B cell (primary cell): Measurements from ENCODE around the gene DYNC1I1. TPM values are rescaled to one million over a fixed set of nuclear protein-coding genes. Genes with fewer than 3 reads are reported as not detected.

Experiments used
- ATAC-seq: fragments of 200-7000 bp; cut with Tn5 transposase; one replicate; pipeline ENCODE4 v1.10.0; 2021; ENCODE audit warnings: low read depth, mild to moderate bottlenecking, moderate number of reproducible peaks, moderate library complexity
- CTCF ChIA-PET: fragments of 350-600 bp; sonication (Branson Sonifier 250); formaldehyde crosslinking; loops from one replicate; lab custom pipeline; 2021; ENCODE audit warnings: antibody characterized with exemption, inconsistent platforms; lab: Charles Lee
- POLR2A ChIA-PET: fragments of 350-600 bp; sonication (Branson Sonifier 250); formaldehyde crosslinking; loops from one replicate; lab custom pipeline; 2021; ENCODE audit warnings: antibody characterized with exemption; lab: Charles Lee
- DNase-seq: peaks from one replicate; pipeline ENCODE4 v3.0.0; 2013
- H2AFZ ChIP-seq: 2 replicates; pipeline ENCODE4 v1.6.1; 2012; ENCODE audit warnings: mild to moderate bottlenecking, low read depth, low read length; ENCODE audit not compliant: insufficient read depth, poor library complexity, severe bottlenecking
- H3K27ac ChIP-seq, 2 donors: 1 replicate in 1 of 2; 2 replicates in 1 of 2; pipeline ENCODE4 v1.5.1; 2012 to 2013; ENCODE audit warnings: low read length in 2 of 2, mild to moderate bottlenecking in 2 of 2, moderate library complexity in 1 of 2
- H3K27me3 ChIP-seq, 4 experiments: fragments of 200-600 bp in 1 of 4; sonication (generic) in 1 of 4; replicated peaks in 1 of 4; 1 replicate in 2 of 4; 2 replicates in 2 of 4; pipeline versions ENCODE4 v1.6.1 to v1.7.0; 2013 to 2016; ENCODE audit warnings: low read length in 3 of 4, mild to moderate bottlenecking in 2 of 4, mixed read lengths in 1 of 4, moderate library complexity in 1 of 4; ENCODE audit not compliant: insufficient read depth in 4 of 4, control insufficient read depth in 3 of 4; ENCODE audit errors: control extremely low read depth in 1 of 4
- H3K36me3 ChIP-seq, 2 experiments: replicated peaks in 1 of 2; 1 replicate in 1 of 2; 2 replicates in 1 of 2; pipeline versions ENCODE4 v1.6.1 to v1.7.1; 2013; ENCODE audit warnings: low read length in 1 of 2; ENCODE audit not compliant: insufficient read depth in 2 of 2, control insufficient read depth in 1 of 2; ENCODE audit errors: control extremely low read depth in 1 of 2, extremely low read depth in 1 of 2
- H3K4me1 ChIP-seq, 2 donors: fragments of 200-600 bp in 1 of 2; sonication (generic) in 1 of 2; 1 replicate in 1 of 2; 2 replicates in 1 of 2; pipeline versions ENCODE4 v1.5.1 to v1.6.1; 2013 to 2017; ENCODE audit warnings: low read length in 2 of 2; ENCODE audit not compliant: control insufficient read depth in 2 of 2, insufficient read depth in 2 of 2
- H3K4me2 ChIP-seq: replicated peaks from 2 replicates; pipeline ENCODE3; 2012; ENCODE audit warnings: mild to moderate bottlenecking, low read depth, low read length; ENCODE audit not compliant: poor library complexity, severe bottlenecking
- H3K4me3 ChIP-seq, 5 experiments: fragments of 200-600 bp in 1 of 5; sonication (generic) in 1 of 5; 1 replicate in 3 of 5; 2 replicates in 2 of 5; pipeline versions ENCODE4 v1.5.1 to v1.7.0; 2011 to 2016; ENCODE audit warnings: low read length in 4 of 5, mild to moderate bottlenecking in 4 of 5, low read depth in 2 of 5, control low read depth in 1 of 5, moderate library complexity in 1 of 5; ENCODE audit not compliant: insufficient read depth in 1 of 5; ENCODE audit errors: control extremely low read depth in 1 of 5, extremely low read depth in 1 of 5
- H3K79me2 ChIP-seq: fragments of 200-600 bp; sonication (generic); one replicate; pipeline ENCODE4 v1.6.0; 2016; ENCODE audit warnings: low read length; ENCODE audit not compliant: control insufficient read depth, insufficient read depth
- H3K9ac ChIP-seq: fragments of 200-600 bp; sonication (generic); 2 replicates; pipeline ENCODE4 v1.6.1; 2017; ENCODE audit warnings: mild to moderate bottlenecking, low read length, moderate library complexity
- H3K9me3 ChIP-seq, 3 donors: one replicate each; pipeline versions ENCODE4 v1.6.1 to v1.7.1; 2013; ENCODE audit warnings: low read length in 2 of 3; ENCODE audit not compliant: control insufficient read depth in 2 of 3, insufficient read depth in 1 of 3; ENCODE audit errors: control extremely low read depth in 1 of 3
- H4K20me1 ChIP-seq: 2 replicates; pipeline ENCODE4 v1.6.0; 2012; ENCODE audit warnings: mild to moderate bottlenecking, low read length; ENCODE audit not compliant: insufficient read depth, control insufficient read depth, poor library complexity, severe bottlenecking
- H3K27ac Mint-ChIP-seq: one replicate; pipeline ENCODE4 v1.8.0; 2021; ENCODE audit warnings: mixed read lengths
- H3K27me3 Mint-ChIP-seq: one replicate; pipeline ENCODE4 v1.8.0; 2021; ENCODE audit warnings: mixed read lengths
- H3K4me1 Mint-ChIP-seq: one replicate; pipeline ENCODE4 v1.8.0; 2021; ENCODE audit warnings: mixed read lengths
- H3K4me3 Mint-ChIP-seq: one replicate; pipeline ENCODE4 v1.8.0; 2021; ENCODE audit warnings: mixed read lengths
- H3K9me3 Mint-ChIP-seq: one replicate; pipeline ENCODE4 v1.8.0; 2022; ENCODE audit warnings: mixed read lengths; ENCODE audit not compliant: insufficient read depth
- EZH2 ChIP-seq: IDR thresholded peaks from 2 replicates; pipeline ENCODE4 v1.6.1; 2012; ENCODE audit warnings: borderline replicate concordance, low read depth, mild to moderate bottlenecking, moderate library complexity, low read length; ENCODE audit not compliant: insufficient read depth, poor library complexity, severe bottlenecking
- WGBS: methylation state at CpG from one replicate; pipeline ENCODE4 v1.1.5; 2013; ENCODE audit warnings: missing lambda C conversion rate; ENCODE audit not compliant: insufficient coverage; 5-methylcytosine and 5-hydroxymethylcytosine counted together
- intact Hi-C: fragments of 100-400 bp; cut with micrococcal nuclease; formaldehyde crosslinking; loops from one replicate; pipeline ENCODE4 v1.10.0; 2022
- polyA plus RNA-seq: library from polyadenylated mRNA; depleted of rRNA; stranded (reverse); fragments of >200 nt; gene quantifications from 2 replicates; pipeline ENCODE4 v1.2.3, GENCODE V29; 2012
- total RNA-seq, 2 donors: library from RNA; stranded (reverse); fragments of 120-200 nt in 1 of 2; gene quantifications; 1 replicate in 1 of 2; 2 replicates in 1 of 2; pipeline versions ENCODE4 v1.2.3 to v1.2.4, GENCODE V29; 2013 to 2022
- TF ChIP-seq, protein P1 (sequence below): fragments of 200-600 bp; IDR thresholded peaks from one replicate; pipeline ENCODE4 v1.8.0; 2022; ENCODE audit warnings: antibody characterized with exemption, mild to moderate bottlenecking

The DYNC1I1 gene
- total and polyA plus RNA-seq, 2 donors (not counting 1 experiment from before 2014, with no cell fraction given) = not detected

DNA sequence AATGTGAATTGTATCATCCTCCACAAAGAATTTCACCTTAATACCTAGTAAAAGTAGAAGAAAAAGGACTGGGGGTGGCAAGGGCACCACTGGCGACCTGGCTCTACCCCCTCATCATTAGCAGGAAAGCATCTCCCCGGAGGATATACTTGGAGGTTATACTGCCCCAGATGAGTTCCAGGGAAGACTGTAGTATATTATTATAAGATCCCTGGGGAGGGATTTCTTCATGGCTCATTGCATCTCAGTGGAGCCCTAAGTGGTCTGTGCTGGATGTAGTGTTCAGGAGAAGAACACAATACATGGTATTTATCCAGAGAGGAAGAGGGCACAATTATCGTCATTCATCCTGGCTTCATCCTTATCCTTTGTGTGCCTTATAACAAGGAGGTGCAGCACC, 14.2 kb upstream of the DYNC1I1 start:
- H3K4me2 ChIP-seq = no peak overlapping the region
- Mint-ChIP-seq H3K4me3 (no peak overlapping the region), H3K27ac (no peak overlapping the region), H3K27me3 (peaks cover 19% of the 10 kb centered on the region), H3K9me3 (peaks cover 2% of the 10 kb centered on the region), H3K4me1 (no peaks in the 10 kb centered on the region)
- intact Hi-C loops = no loop called here
- no CpG with 5 or more reads among the region's 3 CpGs for WGBS
- ATAC-seq (no peak), DNase-seq (no peak)
- ChIA-PET CTCF (no interaction called here), POLR2A (no interaction called here)
- H3K4me1 ChIP-seq = no peaks in the 10 kb centered on the region
- peaks cover 0 to 12% (median 4%) of the 10 kb centered on the region in 4 experiments for H3K27me3 ChIP-seq
- H3K4me3 ChIP-seq = no peak overlapping the region
- no peaks in the 10 kb centered on the region for H3K9me3 ChIP-seq
- H3K27ac ChIP-seq = no peak overlapping the region
- no peak overlapping the region for H2AFZ ChIP-seq
- no peak overlapping the region for H3K9ac ChIP-seq
- H4K20me1 ChIP-seq = no peaks in the 10 kb centered on the region
- no peaks in the 10 kb centered on the region for H3K79me2 ChIP-seq
- no peak for TF ChIP-seq EZH2
- H3K36me3 ChIP-seq = no peaks in the 10 kb centered on the region

DNA sequence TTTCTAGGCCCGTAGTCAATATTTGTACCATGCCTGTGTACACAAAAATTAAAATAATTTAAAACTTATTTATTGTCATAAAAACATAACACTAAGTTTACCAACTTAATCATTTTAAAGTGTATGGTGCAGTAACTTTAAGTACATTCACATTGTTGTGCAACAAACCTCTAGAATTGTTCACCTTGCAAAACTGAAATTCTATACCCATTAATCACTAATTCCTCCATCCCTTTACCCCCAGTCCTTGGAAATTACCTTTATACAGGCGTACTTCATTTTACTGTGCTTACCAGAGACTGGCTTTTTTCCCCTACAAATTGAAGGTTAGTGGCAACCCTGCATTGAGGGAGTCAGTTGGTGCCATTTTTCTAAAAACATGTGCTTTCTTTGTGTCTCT, 6.3 kb upstream of the DYNC1I1 start:
- H3K4me1 Mint-ChIP-seq = no peaks in the 10 kb centered on the region
- H3K27me3 Mint-ChIP-seq = peaks cover 5% of the 10 kb centered on the region
- Histone ChIP-seq H2AFZ (no peak overlapping the region), H3K36me3 (no peaks in the 10 kb centered on the region), H3K9me3 (no peaks in the 10 kb centered on the region), H3K4me3 (no peak overlapping the region), H3K27ac (no peak overlapping the region), H3K9ac (no peak overlapping the region), H3K27me3 (peaks cover 0 to 4% (median 0%) of the 10 kb centered on the region in 4 experiments), H3K4me2 (no peak overlapping the region), H3K79me2 (no peaks in the 10 kb centered on the region), H3K4me1 (no peaks in the 10 kb centered on the region), H4K20me1 (no peaks in the 10 kb centered on the region)
- TF ChIP-seq EZH2 = no peak
- TF ChIP-seq, protein P1, sequence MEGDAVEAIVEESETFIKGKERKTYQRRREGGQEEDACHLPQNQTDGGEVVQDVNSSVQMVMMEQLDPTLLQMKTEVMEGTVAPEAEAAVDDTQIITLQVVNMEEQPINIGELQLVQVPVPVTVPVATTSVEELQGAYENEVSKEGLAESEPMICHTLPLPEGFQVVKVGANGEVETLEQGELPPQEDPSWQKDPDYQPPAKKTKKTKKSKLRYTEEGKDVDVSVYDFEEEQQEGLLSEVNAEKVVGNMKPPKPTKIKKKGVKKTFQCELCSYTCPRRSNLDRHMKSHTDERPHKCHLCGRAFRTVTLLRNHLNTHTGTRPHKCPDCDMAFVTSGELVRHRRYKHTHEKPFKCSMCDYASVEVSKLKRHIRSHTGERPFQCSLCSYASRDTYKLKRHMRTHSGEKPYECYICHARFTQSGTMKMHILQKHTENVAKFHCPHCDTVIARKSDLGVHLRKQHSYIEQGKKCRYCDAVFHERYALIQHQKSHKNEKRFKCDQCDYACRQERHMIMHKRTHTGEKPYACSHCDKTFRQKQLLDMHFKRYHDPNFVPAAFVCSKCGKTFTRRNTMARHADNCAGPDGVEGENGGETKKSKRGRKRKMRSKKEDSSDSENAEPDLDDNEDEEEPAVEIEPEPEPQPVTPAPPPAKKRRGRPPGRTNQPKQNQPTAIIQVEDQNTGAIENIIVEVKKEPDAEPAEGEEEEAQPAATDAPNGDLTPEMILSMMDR = no peak
- ATAC-seq (no peak), DNase-seq (no peak)
- ChIA-PET POLR2A (no interaction called here), CTCF (no interaction called here)
- WGBS = no CpG with 5 or more reads among the region's 2 CpGs
- intact Hi-C loops = no loop called here
- H3K4me3 Mint-ChIP-seq = no peak overlapping the region
- no peaks in the 10 kb centered on the region for H3K9me3 Mint-ChIP-seq
- H3K27ac Mint-ChIP-seq = no peak overlapping the region
